Right lobe of liver (tissue), 4 donors: ENCODE data around the gene TLE3.

Source experiments
- CTCF ChIP-seq, 4 donors: fragments of 200-600 bp in 3 of 4; fragments of 450-650 bp in 1 of 4; IDR thresholded peaks; one replicate each; pipeline versions ENCODE4 v1.5.1 to v1.8.0; 2016 to 2022; ENCODE audit warnings: antibody characterized with exemption in 4 of 4, mild to moderate bottlenecking in 2 of 4
- POLR2A ChIP-seq: fragments of 450-650 bp; IDR thresholded peaks from one replicate; pipeline ENCODE4 v1.6.1; 2017; ENCODE audit warnings: antibody characterized with exemption, mild to moderate bottlenecking
- donor health status: DM: no; HTN: no; CAD: no.
- donor health status: DM: no; HTN: no; CAD: no.
- donor health status: DM: no; HTN: yes; CAD: no.

DNA sequence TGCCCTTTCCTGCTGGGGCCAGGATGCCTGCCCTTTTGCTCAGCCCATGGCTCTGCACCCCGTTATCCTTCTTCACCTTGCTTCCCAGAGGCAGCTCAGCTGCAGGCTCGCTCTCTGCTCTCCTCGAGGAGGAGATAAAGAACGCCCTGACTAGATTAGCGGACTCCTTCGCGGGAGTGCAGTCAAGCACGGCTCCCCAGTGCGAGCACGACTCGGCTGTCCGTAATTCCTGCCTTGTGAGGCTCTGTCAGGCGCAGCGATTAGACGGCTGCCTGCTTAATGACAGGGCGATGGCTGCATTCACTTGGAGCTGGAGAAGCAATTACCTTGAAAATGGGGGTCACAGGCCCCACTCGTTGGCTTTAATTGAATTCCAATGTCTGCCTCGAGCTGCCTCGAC, 25.9 kb downstream of the TLE3 start:
- TF ChIP-seq POLR2A, result no peak
- TF ChIP-seq CTCF (IDR thresholded peaks at IDR 0.05), result no peak
